Measurements from ENCODE around the gene TMEM126A.
A peak's percentile ranks its signal among the peaks of the same experiment; 100 is the strongest.

GRCh38 chr11:85664615-85665481 lies 17.1 kb downstream of the TMEM126A start, which contains the start of gene CREBZF:
- TF ChIP-seq SUZ12 (IDR thresholded peaks at IDR 0.05; ENCODE audit: low read length) (no peak), CTCF (IDR thresholded peaks at IDR 0.05; ENCODE audit: control extremely low read depth in 1 of 3, insufficient read depth in 1 of 3, low read depth in 1 of 3, low read length in 3 of 3) (no peak), POLR2AphosphoS5 (IDR thresholded peaks at IDR 0.05; ENCODE audit: low read depth, low read length) (peak; percentile 97), POLR2A (IDR thresholded peaks at IDR 0.05; ENCODE audit: control extremely low read depth in 1 of 2, low read depth in 2 of 2, low read length in 2 of 2) (peak; percentile 82 to 97), EZH2 (IDR thresholded peaks at IDR 0.05; ENCODE audit: low read depth, low read length, severe bottlenecking) (no peak), RXRA (IDR thresholded peaks at IDR 0.05; ENCODE audit: insufficient read depth, low read depth, low read length) (no peak), EP300 (IDR thresholded peaks at IDR 0.05; ENCODE audit: borderline replicate concordance in 1 of 2, low read depth in 2 of 2, low read length in 2 of 2) (no peak), TEAD4 (IDR thresholded peaks at IDR 0.05; ENCODE audit: low read depth, low read length) (no peak), SP4 (IDR thresholded peaks at IDR 0.05; ENCODE audit: low read length) (no peak; the same call in 1 of the 2 replicates), SP1 (IDR thresholded peaks at IDR 0.05; ENCODE audit: low read depth, low read length) (no peak), SIRT6 (IDR thresholded peaks at IDR 0.05; ENCODE audit: low read length) (no peak), CEBPB (IDR thresholded peaks at IDR 0.05; ENCODE audit: low read depth, low read length) (no peak), JUND (IDR thresholded peaks at IDR 0.05; ENCODE audit: low read length) (peak; percentile 66)
